Subcutaneous abdominal adipose tissue (tissue), 5 donors: ENCODE results near the gene MT1B.

Experiments used
- H3K27ac ChIP-seq: one replicate; pipeline ENCODE4 v1.7.0; 2013; ENCODE audit warnings: low read depth, mild to moderate bottlenecking, inconsistent platforms, low read length, moderate library complexity
- H3K27me3 ChIP-seq, 5 donors: one replicate each; pipeline ENCODE4 v1.7.0; 2013; ENCODE audit warnings: low read length in 5 of 5, inconsistent platforms in 1 of 5; ENCODE audit not compliant: control insufficient read depth in 5 of 5, insufficient read depth in 4 of 5
- H3K36me3 ChIP-seq, 5 donors: one replicate each; pipeline ENCODE4 v1.7.0; 2013; ENCODE audit warnings: low read length in 5 of 5; ENCODE audit not compliant: control insufficient read depth in 5 of 5, insufficient read depth in 5 of 5
- H3K4me1 ChIP-seq, 5 donors: one replicate each; pipeline ENCODE4 v1.7.0; 2013; ENCODE audit warnings: low read length in 5 of 5, mild to moderate bottlenecking in 3 of 5, moderate library complexity in 1 of 5; ENCODE audit not compliant: control insufficient read depth in 5 of 5, insufficient read depth in 5 of 5
- H3K4me3 ChIP-seq, 5 donors: one replicate each; pipeline ENCODE4 v1.7.0; 2013; ENCODE audit warnings: low read length in 5 of 5, low read depth in 1 of 5
- H3K9ac ChIP-seq, 5 donors: one replicate each; pipeline ENCODE4 v1.7.0; 2013; ENCODE audit warnings: low read length in 5 of 5, mild to moderate bottlenecking in 4 of 5, moderate library complexity in 3 of 5
- H3K9me3 ChIP-seq, 5 donors: one replicate each; pipeline ENCODE4 v1.7.0; 2013; ENCODE audit warnings: low read length in 5 of 5; ENCODE audit not compliant: control insufficient read depth in 5 of 5
- donor health status: healthy.
- donor health status: healthy.
- donor health status: healthy.
- donor health status: healthy.
- donor health status: healthy.

Gene MT1B

DNA sequence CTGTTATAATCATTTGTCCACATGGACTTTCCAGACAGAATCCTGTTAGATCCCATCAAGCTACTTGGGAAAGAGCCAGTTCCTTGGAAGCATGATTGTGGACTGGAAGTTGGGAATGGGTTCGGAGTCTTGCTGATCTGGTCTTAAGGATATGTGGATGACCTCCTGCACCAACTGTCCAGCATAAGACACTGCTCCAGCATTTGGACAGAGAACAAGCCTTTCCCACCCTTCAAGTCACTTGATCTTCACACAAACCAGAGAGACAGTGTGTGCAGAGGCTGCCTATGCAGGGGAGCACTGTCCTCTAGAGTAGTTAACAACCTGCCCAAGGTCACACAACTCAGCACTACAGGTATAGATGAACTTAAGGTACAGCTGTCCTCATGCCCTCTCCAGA is 5.8 kb upstream of the MT1B start:
- no peak overlapping the region for H3K9ac ChIP-seq
- H3K27me3 ChIP-seq, result peaks cover 0 to 6% (median 3%) of the 10 kb centered on the region in 5 donors
- H3K27ac ChIP-seq, result no peak overlapping the region
- H3K4me3 ChIP-seq, result no peak overlapping the region
- no peaks in the 10 kb centered on the region for H3K36me3 ChIP-seq
- H3K9me3 ChIP-seq, result no peaks in the 10 kb centered on the region
- peaks cover 0 to 36% (median 31%) of the 10 kb centered on the region in 5 donors for H3K4me1 ChIP-seq

DNA sequence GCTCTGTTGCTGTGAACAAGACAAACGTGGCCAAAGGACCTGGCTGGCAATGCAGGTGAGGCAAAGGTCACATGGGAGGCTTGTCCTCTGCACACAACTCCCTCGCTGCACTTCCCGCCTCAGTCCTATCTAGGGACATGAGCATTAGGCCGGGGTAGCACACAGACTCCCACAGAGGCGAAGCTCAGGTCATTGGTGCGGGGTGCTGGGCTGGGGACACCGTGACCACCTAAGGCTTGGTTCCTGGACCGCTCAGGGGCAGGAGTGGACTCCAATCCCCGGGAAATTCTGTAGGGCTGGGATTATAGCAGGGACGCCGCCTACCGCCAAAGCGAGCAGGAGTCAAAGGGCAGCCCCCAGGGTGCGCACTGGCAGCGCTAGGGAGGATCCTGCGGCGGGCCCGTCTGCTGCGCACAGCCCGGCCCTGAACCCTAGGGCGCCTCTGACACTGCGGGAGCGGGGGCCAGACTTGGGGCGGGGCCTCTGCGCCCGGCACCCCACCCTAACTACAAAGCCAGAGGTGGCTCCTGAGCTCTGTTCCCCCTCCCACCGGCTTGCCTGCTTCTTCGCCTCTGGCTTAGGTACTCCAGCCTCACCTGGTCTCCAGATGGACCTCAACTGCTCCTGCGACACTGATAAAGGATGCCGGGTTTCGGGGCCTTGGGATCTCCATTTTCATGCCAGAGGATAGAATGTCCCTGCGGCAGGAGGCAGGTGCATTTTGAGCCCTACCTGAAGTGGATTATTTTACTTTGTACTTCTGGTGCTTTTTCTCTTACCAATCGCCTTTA is 3.9 kb upstream of the MT1B start:
- Histone ChIP-seq H3K27ac (no peak overlapping the region), H3K9ac (no peak overlapping the region)

DNA sequence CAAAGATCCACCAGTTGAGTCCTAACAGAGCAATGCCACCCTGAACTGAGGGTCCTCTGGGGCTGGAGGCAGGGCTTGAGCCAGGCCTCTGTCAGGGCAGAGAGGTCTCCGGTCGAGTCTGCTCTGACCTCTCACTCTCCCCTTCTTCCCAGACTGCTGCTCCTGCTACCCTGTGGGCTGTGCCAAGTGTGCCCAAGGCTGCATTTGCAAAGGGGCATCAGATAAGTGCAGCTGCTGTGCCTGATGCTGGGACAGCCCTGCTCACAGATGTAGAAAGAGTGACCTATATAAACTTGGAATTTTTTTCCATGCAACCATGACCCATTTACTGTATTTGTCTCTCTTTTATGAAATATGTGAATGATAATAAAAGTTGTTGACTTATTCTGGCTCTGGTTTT is 2.4 kb upstream of the MT1B start:
- Histone ChIP-seq H3K27ac (no peak overlapping the region), H3K27me3 (peaks cover 0 to 6% (median 3%) of the 10 kb centered on the region in 5 donors), H3K36me3 (no peaks in the 10 kb centered on the region)

More for the DNA sequence above, 3.9 kb upstream of the MT1B start:
- H3K4me1 ChIP-seq, result peaks cover 0 to 41% (median 40%) of the 10 kb centered on the region in 5 donors
- no peaks in the 10 kb centered on the region for H3K36me3 ChIP-seq
- H3K9me3 ChIP-seq, result no peaks in the 10 kb centered on the region
- peaks cover 0 to 6% (median 3%) of the 10 kb centered on the region in 5 donors for H3K27me3 ChIP-seq
- H3K4me3 ChIP-seq, result no peak overlapping the region

DNA sequence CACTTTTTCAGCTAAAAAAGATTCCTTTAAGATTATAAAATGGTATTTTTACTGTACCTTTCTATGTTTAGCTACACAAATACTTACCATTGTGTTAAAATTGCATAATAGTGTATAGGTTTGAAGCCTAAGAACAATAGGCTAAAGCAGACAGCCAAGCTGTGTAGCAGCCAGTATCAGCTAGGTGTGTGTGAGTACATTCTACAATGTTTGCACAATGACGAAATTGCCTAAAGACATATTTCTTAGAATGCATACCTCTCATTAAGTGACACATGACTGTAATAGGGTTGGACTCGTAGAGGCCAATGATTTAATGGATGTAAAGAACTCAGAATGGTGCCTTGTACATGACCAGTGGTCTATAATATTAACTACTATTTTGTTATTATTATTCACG is 1.9 kb upstream of the MT1B start:
- H3K9ac ChIP-seq, result no peak overlapping the region
- H3K27ac ChIP-seq, result no peak overlapping the region
- H3K27me3 ChIP-seq, result peaks cover 0 to 6% (median 3%) of the 10 kb centered on the region in 5 donors
- no peaks in the 10 kb centered on the region for H3K36me3 ChIP-seq
- peaks cover 0 to 37% (median 34%) of the 10 kb centered on the region in 5 donors for H3K4me1 ChIP-seq
- no peaks in the 10 kb centered on the region for H3K9me3 ChIP-seq
- no peak overlapping the region for H3K4me3 ChIP-seq

More for the DNA sequence above, 2.4 kb upstream of the MT1B start:
- Histone ChIP-seq H3K9me3 (no peaks in the 10 kb centered on the region), H3K4me3 (no peak overlapping the region), H3K9ac (no peak overlapping the region), H3K4me1 (peaks cover 0 to 37% (median 34%) of the 10 kb centered on the region in 5 donors)

DNA sequence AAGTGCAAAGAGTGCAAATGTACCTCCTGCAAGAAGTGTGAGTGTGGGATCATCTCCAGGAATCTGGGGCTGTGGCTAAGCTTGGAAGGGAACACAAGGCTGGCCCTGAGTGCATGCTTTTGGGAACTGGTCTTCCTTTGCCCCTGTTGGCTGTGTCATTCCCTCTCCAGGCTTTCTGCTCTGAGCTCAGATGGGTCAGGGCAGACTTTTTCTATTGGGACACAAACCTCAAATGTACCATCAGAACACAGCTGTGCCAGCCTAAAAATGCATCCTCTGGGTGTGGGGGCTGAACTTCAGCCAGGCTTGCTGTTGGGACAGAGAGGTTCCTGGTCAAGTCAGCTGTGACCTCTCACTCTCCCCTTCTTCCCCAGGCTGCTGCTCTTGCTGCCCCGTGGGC is 914 bp downstream of the MT1B start:
- H3K4me3 ChIP-seq, result no peak overlapping the region
- peaks cover 0 to 5% (median under 1%) of the 10 kb centered on the region in 5 donors for H3K27me3 ChIP-seq
- H3K36me3 ChIP-seq, result no peaks in the 10 kb centered on the region
- H3K9ac ChIP-seq, result no peak overlapping the region
- no peaks in the 10 kb centered on the region for H3K9me3 ChIP-seq
- peaks cover 2 to 37% (median 35%) of the 10 kb centered on the region in 5 donors for H3K4me1 ChIP-seq
- H3K27ac ChIP-seq, result no peak overlapping the region

DNA sequence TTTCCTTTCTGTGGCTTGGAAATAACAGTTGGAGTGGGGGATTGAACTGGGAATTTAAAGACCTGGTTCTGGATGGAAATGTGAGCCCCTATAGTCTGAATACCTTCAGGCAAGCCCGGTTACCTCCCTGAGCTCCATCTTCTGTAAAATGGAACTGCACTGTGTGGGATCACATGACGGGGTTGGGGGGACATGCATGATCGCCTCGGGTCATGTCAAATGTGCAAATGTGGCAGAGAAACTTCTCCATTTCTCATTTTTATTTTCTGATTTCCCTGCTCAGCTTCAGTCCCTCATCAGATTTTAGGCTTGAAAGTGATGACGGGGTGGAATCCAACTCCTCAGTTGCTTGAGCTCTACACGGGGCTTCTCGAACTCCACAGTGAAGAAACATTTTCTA is 1.5 kb downstream of the MT1B start:
- H3K27ac ChIP-seq, result no peak overlapping the region
- no peak overlapping the region for H3K4me3 ChIP-seq
- H3K27me3 ChIP-seq, result peaks cover 0 to 3% (median 0%) of the 10 kb centered on the region in 5 donors
- no peak overlapping the region for H3K9ac ChIP-seq
- H3K9me3 ChIP-seq, result no peaks in the 10 kb centered on the region
- peaks cover 4 to 39% (median 36%) of the 10 kb centered on the region in 5 donors for H3K4me1 ChIP-seq
- H3K36me3 ChIP-seq, result no peaks in the 10 kb centered on the region

DNA sequence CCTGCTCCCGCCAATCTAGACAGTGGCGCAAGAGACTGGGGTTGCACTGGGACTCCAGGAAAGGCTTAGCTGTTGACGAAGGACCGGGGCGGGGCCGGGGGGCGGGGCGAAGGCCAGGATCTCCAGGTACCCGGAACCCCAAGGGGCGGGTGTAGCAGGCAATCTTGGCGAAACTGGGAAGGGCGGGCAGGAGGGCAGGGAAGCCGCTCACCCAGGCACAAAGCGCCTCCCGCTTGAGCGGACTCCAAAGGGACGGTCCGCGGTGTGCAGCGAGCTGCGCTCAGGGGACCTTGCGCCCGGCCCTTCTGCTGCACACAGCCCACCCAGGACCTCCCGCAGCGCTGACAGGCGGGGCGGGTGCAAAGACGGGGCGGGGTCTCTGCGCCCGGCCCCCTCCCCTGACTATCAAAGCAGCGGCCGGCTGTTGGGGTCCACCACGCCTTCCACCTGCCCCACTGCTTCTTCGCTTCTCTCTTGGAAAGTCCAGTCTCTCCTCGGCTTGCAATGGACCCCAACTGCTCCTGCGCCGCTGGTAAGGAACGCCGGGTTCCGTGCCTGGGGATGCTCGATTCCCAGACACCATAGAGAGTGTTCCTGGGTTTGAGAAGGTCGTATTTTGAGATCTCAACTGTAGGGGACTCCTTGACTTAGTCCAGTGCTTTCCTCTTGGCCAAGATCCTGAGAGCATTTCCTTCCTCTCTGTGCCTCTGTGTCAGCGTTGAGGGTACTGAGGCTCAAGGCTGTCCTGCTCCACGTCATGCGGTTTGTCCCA is 6.1 kb downstream of the MT1B start, which contains the start of gene MT1F:
MT1F (plus strand) TSS at position 405 of the 772 bp plus-strand sequence; CDS start at position 505, 100 bp downstream.
- H3K9me3 ChIP-seq, result no peaks in the 10 kb centered on the region
- peaks cover 5 to 29% (median 24%) of the 10 kb centered on the region in 5 donors for H3K4me1 ChIP-seq
- no peak within 1 kb of the TSS for H3K27ac ChIP-seq
- peak within 1 kb of the TSS; percentile 59 to 71 (median 66) for H3K4me3 ChIP-seq
- no peaks in the 10 kb centered on the region for H3K36me3 ChIP-seq
- peaks cover 2 to 8% (median 6%) of the 10 kb centered on the region in 5 donors for H3K27me3 ChIP-seq
- H3K9ac ChIP-seq, result peak within 1 kb of the TSS in 3 of 5 donors; percentile 46 to 57 (median 48)

DNA sequence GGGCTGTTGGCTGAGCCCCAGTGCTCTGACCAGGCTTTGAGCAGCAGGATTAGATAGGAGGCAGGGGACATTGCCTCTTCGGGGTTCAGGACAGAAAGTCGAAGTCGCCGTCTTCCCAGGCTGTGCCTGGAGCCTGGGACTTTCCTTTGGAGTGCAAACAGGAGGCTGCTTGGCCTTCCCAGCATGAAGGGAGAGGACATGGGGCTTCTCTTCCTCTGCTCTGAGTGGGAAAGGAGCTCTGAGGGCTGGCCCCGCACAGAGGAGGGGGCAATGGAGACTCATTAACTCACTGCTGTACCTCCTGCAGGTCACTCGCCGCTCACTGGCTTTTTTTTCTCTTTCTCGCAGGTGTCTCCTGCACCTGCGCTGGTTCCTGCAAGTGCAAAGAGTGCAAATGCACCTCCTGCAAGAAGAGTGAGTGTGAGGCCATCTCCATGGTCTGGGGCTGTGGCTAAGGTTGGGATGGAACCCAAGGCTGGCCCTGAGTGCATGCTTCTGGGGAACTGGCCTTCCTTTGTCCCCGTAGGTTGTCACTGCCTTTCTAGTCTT is 6.7 kb downstream of the MT1B start:
- Histone ChIP-seq H3K9ac (peak overlapping the region in 3 of 5 donors; percentile 46 to 57 (median 48)), H3K9me3 (no peaks in the 10 kb centered on the region), H3K4me3 (peak overlapping the region; percentile 59 to 71 (median 66)), H3K36me3 (no peaks in the 10 kb centered on the region), H3K27me3 (peaks cover 4 to 13% (median 11%) of the 10 kb centered on the region in 5 donors), H3K4me1 (peaks cover 5 to 22% (median 18%) of the 10 kb centered on the region in 5 donors), H3K27ac (no peak overlapping the region)

DNA sequence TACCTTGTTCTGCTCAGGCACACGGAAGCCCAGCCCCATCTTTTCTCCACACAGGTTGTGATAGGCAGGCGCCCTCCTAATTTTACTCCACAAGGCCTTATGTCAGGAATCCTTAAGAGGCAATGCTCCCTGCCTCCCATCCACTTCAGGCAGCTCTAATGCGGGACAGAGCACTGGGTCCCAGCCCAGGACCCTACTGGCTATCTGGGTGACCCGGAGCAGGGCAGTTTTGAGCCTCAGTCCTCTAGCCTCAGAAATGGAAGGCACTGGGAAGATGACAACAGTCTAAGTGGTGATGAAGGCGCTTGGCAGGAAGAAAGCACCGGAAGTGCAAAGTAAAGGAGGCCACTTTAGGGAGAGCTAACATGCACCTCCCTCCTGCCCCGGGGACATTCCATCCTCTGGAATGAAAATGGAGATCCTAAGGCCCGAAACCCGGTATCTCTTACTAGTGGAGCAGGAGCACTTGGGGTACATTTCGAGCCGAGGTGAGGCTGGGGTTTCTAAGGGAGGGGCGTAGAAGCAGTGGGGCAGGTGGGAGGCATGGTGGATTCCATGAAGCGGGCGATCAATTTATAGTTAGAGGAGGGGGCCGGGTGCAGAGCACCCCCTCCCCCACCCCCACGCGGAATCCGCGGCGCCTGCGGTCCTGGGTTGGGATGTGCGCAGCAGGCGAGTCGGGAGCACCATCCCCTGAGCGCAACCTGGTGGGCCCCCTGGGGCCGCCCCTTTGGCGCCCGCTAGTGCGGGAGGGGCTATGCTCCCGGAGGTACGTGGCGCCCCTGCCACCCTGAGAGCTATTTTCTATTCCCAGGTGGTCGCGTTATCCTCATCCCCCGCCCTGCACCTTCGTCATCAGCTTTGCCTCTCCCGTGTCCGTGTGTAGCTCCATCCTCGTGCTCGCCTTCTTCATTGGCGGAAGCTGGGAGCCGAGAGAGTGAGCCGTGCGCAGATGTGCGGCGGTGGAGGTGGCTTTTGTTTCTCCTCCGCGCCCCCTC is 11.0 kb downstream of the MT1B start:
- no peaks in the 10 kb centered on the region for H3K36me3 ChIP-seq
- no peak overlapping the region for H3K4me3 ChIP-seq
- H3K9me3 ChIP-seq, result no peaks in the 10 kb centered on the region
- H3K4me1 ChIP-seq, result peaks cover 3 to 18% (median 14%) of the 10 kb centered on the region in 5 donors
- H3K27me3 ChIP-seq, result peaks cover 4 to 17% (median 13%) of the 10 kb centered on the region in 5 donors
- no peak overlapping the region for H3K27ac ChIP-seq
- H3K9ac ChIP-seq, result no peak overlapping the region
